Nephron (organoid): ENCODE data around the gene UST.

Experiments used
- H3K27ac Mint-ChIP-seq, 3 experiments: 2 replicates each; pipeline ENCODE4 v1.8.0; 2020; ENCODE audit warnings: mixed read lengths in 3 of 3, mild to moderate bottlenecking in 2 of 3, moderate library complexity in 1 of 3
- H3K27me3 Mint-ChIP-seq: 2 replicates; pipeline ENCODE4 v1.8.0; 2021; ENCODE audit warnings: low read depth, mild to moderate bottlenecking, moderate library complexity, mixed read lengths
- H3K36me3 Mint-ChIP-seq: 2 replicates; pipeline ENCODE4 v1.8.0; 2020; ENCODE audit warnings: low read depth, mixed read lengths
- H3K4me1 Mint-ChIP-seq: 2 replicates; pipeline ENCODE4 v1.8.0; 2020; ENCODE audit warnings: mixed read lengths
- H3K4me3 Mint-ChIP-seq, 3 experiments: 2 replicates each; pipeline ENCODE4 v1.8.0; 2020; ENCODE audit warnings: mild to moderate bottlenecking in 3 of 3, mixed read lengths in 3 of 3, moderate library complexity in 2 of 3
- H3K9me3 Mint-ChIP-seq: 2 replicates; pipeline ENCODE4 v1.8.0; 2020; ENCODE audit warnings: mixed read lengths
- CTCF ChIP-seq, 3 experiments: fragments of 200-600 bp; sonication (generic); IDR thresholded peaks; one replicate each; pipeline ENCODE4 v1.5.0; 2021; ENCODE audit warnings: antibody characterized with exemption in 3 of 3; ENCODE audit not compliant: unreplicated experiment in 3 of 3

The UST gene

GRCh38 chr6:148835920-148836441, 89.2 kb downstream of the UST start:
- H3K4me3 Mint-ChIP-seq, result no peak overlapping the region
- H3K27me3 Mint-ChIP-seq, result no peaks in the 10 kb centered on the region
- H3K4me1 Mint-ChIP-seq, result peaks cover 8% of the 10 kb centered on the region
- no peaks in the 10 kb centered on the region for H3K9me3 Mint-ChIP-seq
- TF ChIP-seq CTCF (IDR thresholded peaks at IDR 0.05; ENCODE audit: unreplicated experiment in 3 of 3), result no peak
- no peaks in the 10 kb centered on the region for H3K36me3 Mint-ChIP-seq
- H3K27ac Mint-ChIP-seq, result no peak overlapping the region

GRCh38 chr6:148836751-148837150, 89.9 kb downstream of the UST start:
- Mint-ChIP-seq H3K4me3 (no peak overlapping the region), H3K36me3 (no peaks in the 10 kb centered on the region), H3K27me3 (no peaks in the 10 kb centered on the region), H3K4me1 (peaks cover 8% of the 10 kb centered on the region), H3K9me3 (no peaks in the 10 kb centered on the region), H3K27ac (no peak overlapping the region)
- TF ChIP-seq CTCF (IDR thresholded peaks at IDR 0.05; ENCODE audit: unreplicated experiment in 3 of 3), result no peak

GRCh38 chr6:148837941-148838340, 91.1 kb downstream of the UST start:
- no peaks in the 10 kb centered on the region for H3K36me3 Mint-ChIP-seq
- no peak overlapping the region for H3K4me3 Mint-ChIP-seq
- no peak overlapping the region for H3K27ac Mint-ChIP-seq
- H3K4me1 Mint-ChIP-seq, result peaks cover 14% of the 10 kb centered on the region
- no peak for TF ChIP-seq CTCF (IDR thresholded peaks at IDR 0.05; ENCODE audit: unreplicated experiment in 3 of 3)
- H3K9me3 Mint-ChIP-seq, result no peaks in the 10 kb centered on the region
- H3K27me3 Mint-ChIP-seq, result no peaks in the 10 kb centered on the region

GRCh38 chr6:148839044-148839443, 92.2 kb downstream of the UST start:
- no peaks in the 10 kb centered on the region for H3K36me3 Mint-ChIP-seq
- no peaks in the 10 kb centered on the region for H3K27me3 Mint-ChIP-seq
- TF ChIP-seq CTCF (IDR thresholded peaks at IDR 0.05; ENCODE audit: unreplicated experiment in 3 of 3), result no peak
- no peak overlapping the region for H3K4me3 Mint-ChIP-seq
- peaks cover 14% of the 10 kb centered on the region for H3K4me1 Mint-ChIP-seq
- peak overlapping the region in 1 of 3 experiments; percentile 23 for H3K27ac Mint-ChIP-seq
- H3K9me3 Mint-ChIP-seq, result no peaks in the 10 kb centered on the region

- Mint-ChIP-seq H3K9me3 (no peaks in the 10 kb centered on the region), H3K36me3 (no peaks in the 10 kb centered on the region), H3K4me1 (peaks cover 14% of the 10 kb centered on the region), H3K27me3 (no peaks in the 10 kb centered on the region), H3K27ac (no peak overlapping the region), H3K4me3 (no peak overlapping the region)
- TF ChIP-seq CTCF (IDR thresholded peaks at IDR 0.05; ENCODE audit: unreplicated experiment in 3 of 3), result no peak
Measured at GRCh38 chr6:148840256-148840655, 93.4 kb downstream of the UST start.

- no peak overlapping the region for H3K4me3 Mint-ChIP-seq
- no peak for TF ChIP-seq CTCF (IDR thresholded peaks at IDR 0.05; ENCODE audit: unreplicated experiment in 3 of 3)
- no peaks in the 10 kb centered on the region for H3K36me3 Mint-ChIP-seq
- no peaks in the 10 kb centered on the region for H3K9me3 Mint-ChIP-seq
- no peak overlapping the region for H3K27ac Mint-ChIP-seq
- peaks cover 11% of the 10 kb centered on the region for H3K4me1 Mint-ChIP-seq
- H3K27me3 Mint-ChIP-seq, result no peaks in the 10 kb centered on the region
Measured at GRCh38 chr6:148842296-148843019, 95.6 kb downstream of the UST start.
